ENCODE data around the gene HS6ST1.

DNA sequence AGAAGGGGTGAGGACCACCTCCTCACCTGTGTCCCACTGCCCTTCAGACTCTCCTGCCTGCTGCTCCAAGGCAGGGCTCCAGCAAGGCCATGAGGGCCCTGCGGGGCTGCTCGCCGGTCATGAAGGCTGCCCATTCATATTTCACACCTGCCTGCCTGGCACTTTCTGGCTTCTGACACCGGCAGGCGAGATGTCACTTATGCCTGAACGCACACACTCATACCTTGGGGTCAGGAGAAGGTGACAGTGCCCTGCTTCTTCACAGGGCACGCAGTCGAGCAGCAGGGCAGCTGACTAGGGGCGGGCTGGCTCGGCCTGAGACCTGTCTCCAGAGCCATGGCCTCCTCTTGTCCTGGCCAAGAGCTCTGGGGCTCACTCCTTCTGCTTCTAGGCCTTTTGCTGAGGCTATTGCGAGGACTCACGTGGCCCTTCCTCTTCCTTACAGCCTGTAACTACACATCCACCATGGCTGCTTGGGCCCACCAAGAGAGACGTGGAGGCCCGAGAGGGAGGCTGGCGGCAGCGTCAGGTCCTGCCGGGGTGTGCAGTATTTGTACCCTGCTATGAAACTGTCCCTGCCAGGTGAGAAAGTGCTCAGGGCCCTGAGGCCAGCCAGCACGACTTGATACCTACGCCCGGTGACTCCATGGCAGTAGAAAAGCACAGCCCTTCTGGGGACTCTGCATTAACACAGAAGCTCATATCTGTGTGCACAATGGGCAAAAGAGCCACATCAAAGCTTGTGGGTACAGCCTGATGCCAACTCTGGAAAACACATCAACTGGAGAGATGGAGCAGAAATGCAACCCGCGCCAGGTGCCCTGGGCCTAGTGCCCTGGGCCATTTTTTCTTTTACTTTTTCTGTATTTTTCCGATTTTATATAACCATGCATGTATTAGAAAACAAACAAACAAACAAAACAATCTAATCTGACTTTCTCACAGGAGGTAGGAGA, 30.6 kb downstream of the HS6ST1 start:
- TF ChIP-seq CTCF (IDR thresholded peaks at IDR 0.05; ENCODE audit: borderline replicate concordance, extremely low read depth, low read length, poor library complexity, severe bottlenecking): no peak
- TF ChIP-seq EZH2 (IDR thresholded peaks at IDR 0.05; ENCODE audit: borderline replicate concordance, low read depth, low read length, severe bottlenecking): no peak
